Measurements from ENCODE around the gene KREMEN2. TPM values are rescaled to one million over a fixed set of nuclear protein-coding genes. Genes with fewer than 3 reads are reported as not detected.

KREMEN2 gene
- total and polyA plus RNA-seq, 2 of the 13 experiments (the other 11 are each of a cell fraction or from before 2014, with no cell fraction given), result 0.48 to 1.2 TPM

DNA sequence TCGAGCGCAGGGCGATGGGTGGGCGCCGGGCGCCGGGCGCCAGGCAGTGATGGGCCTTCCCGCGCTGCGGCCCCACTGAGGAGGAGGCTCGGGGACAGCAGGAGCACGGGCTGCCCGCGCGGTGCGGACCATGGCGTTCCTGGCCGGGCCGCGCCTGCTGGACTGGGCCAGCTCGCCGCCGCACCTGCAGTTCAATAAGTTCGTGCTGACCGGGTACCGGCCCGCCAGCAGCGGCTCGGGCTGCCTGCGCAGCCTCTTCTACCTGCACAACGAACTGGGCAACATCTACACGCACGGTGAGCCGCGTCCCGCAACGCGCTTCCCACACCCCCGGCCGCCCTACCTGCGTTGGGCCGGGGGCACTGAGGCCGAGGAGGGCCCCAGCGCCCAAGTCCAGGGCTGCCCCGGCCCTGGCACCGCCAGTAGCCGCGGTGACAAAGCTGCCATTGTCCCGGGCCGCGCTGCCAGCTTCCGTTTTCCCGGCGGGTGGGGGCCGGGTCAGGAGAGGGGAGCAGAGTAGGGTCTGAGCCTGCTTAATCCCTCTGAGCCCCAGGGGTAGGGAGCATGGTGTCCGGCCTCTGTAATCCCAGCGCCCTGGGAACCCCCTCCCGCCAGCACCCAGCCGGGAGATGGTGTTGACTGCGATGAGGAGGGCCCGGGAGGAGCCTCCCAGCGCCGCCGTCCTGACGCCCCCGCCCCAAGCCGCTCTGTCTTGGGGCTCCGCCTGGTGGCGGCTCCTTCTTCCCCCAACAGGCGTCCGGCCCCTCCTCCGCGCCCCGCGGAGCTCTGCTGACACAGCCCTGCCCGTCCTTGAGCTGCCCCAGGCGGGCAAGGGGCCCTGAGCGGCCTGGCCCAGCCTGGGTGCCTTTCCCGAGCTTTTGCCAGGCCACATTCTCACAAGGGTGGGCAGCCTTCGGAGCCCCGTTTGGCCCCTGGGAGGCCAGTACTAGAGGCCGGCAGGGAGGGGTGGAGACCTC is 5.8 kb downstream of the KREMEN2 start (continued):
- TF ChIP-seq HIVEP1 (CRISPR knock-in tag; IDR thresholded peaks at IDR 0.05), result 0 out of 2 replicates have a peak, but pooled peaks have one; percentile 53
- 0 out of 2 replicates have a peak, but pooled peaks have one; percentile 17 for TF ChIP-seq NFKB2 (CRISPR knock-in tag; IDR thresholded peaks at IDR 0.05; ENCODE audit: borderline replicate concordance)
- no peak for TF ChIP-seq ZNF781 (CRISPR knock-in tag; IDR thresholded peaks at IDR 0.05; ENCODE audit: borderline replicate concordance, not compliant biosample characterization)
- no peak for TF ChIP-seq ETV6 (CRISPR knock-in tag; conservative IDR thresholded peaks at IDR 0.05)
- peak; percentile 20 for TF ChIP-seq TBL1XR1 (IDR thresholded peaks at IDR 0.05; ENCODE audit: borderline replicate concordance, low read length, partially characterized antibody)
- TF ChIP-seq ZNF367 (CRISPR knock-in tag; IDR thresholded peaks at IDR 0.05; ENCODE audit: borderline replicate concordance), result no peak
- no peak for TF ChIP-seq HNF1B (CRISPR knock-in tag; IDR thresholded peaks at IDR 0.05)
- no peak for TF ChIP-seq RFX5 (IDR thresholded peaks at IDR 0.05; ENCODE audit: low read depth, low read length)
- no peak for TF ChIP-seq ZNF570 (CRISPR knock-in tag; IDR thresholded peaks at IDR 0.05; ENCODE audit: borderline replicate concordance)
- no peak for TF ChIP-seq RELA (CRISPR knock-in tag; IDR thresholded peaks at IDR 0.05)
- no peak for TF ChIP-seq ZNF816 (CRISPR knock-in tag; IDR thresholded peaks at IDR 0.05; ENCODE audit: borderline replicate concordance)
- no peak for TF ChIP-seq NR2C2 (CRISPR knock-in tag; IDR thresholded peaks at IDR 0.05; ENCODE audit: borderline replicate concordance)
- peak; percentile 36; the same call in 1 of the 2 replicates for TF ChIP-seq NFKBIZ (CRISPR knock-in tag; IDR thresholded peaks at IDR 0.05)
- TF ChIP-seq ZNF598 (CRISPR knock-in tag; IDR thresholded peaks at IDR 0.05; ENCODE audit: borderline replicate concordance), result 0 out of 2 replicates have a peak, but pooled peaks have one; percentile 24
- TF ChIP-seq ZC3H13 (CRISPR knock-in tag; IDR thresholded peaks at IDR 0.05), result no peak
- TF ChIP-seq, protein P1, sequence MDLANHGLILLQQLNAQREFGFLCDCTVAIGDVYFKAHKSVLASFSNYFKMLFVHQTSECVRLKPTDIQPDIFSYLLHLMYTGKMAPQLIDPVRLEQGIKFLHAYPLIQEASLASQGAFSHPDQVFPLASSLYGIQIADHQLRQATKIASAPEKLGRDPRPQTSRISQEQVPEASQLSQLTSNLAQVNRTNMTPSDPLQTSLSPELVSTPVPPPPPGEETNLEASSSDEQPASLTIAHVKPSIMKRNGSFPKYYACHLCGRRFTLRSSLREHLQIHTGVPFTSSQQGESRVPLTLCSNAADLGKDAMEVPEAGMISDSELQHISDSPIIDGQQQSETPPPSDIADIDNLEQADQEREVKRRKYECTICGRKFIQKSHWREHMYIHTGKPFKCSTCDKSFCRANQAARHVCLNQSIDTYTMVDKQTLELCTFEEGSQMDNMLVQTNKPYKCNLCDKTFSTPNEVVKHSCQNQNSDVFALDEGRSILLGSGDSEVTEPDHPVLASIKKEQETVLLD (CRISPR knock-in tag; IDR thresholded peaks at IDR 0.05; ENCODE audit: low read depth), result peak; percentile 27; the same call in 1 of the 2 replicates
- no peak for TF ChIP-seq RFXANK (CRISPR knock-in tag; IDR thresholded peaks at IDR 0.05)
- peak; percentile 59 for TF ChIP-seq MED1 (CRISPR knock-in tag; IDR thresholded peaks at IDR 0.05)
- TF ChIP-seq MZF1 (CRISPR knock-in tag; IDR thresholded peaks at IDR 0.05; ENCODE audit: borderline replicate concordance), result no peak
- no peak for TF ChIP-seq ELF4 (CRISPR knock-in tag; IDR thresholded peaks at IDR 0.05; ENCODE audit: borderline replicate concordance)
- TF ChIP-seq PHF5A (CRISPR knock-in tag; IDR thresholded peaks at IDR 0.05; ENCODE audit: low read depth, unreplicated experiment), result no peak
- no peak for TF ChIP-seq ZNF782 (CRISPR knock-in tag; IDR thresholded peaks at IDR 0.05; ENCODE audit: borderline replicate concordance)
- TF ChIP-seq, protein P2, sequence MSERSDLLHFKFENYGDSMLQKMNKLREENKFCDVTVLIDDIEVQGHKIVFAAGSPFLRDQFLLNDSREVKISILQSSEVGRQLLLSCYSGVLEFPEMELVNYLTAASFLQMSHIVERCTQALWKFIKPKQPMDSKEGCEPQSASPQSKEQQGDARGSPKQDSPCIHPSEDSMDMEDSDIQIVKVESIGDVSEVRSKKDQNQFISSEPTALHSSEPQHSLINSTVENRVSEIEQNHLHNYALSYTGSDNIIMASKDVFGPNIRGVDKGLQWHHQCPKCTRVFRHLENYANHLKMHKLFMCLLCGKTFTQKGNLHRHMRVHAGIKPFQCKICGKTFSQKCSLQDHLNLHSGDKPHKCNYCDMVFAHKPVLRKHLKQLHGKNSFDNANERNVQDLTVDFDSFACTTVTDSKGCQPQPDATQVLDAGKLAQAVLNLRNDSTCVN (CRISPR knock-in tag; IDR thresholded peaks at IDR 0.05; ENCODE audit: borderline replicate concordance), result no peak
- peak; percentile 79; the same call in 1 of the 2 replicates for TF ChIP-seq ZNF614 (CRISPR knock-in tag; IDR thresholded peaks at IDR 0.05; ENCODE audit: borderline replicate concordance)

Measured in HepG2 (cell line).